Kidney (tissue), 14 donors: ENCODE measurements around the gene ZNF511. TPM values are rescaled to one million over a fixed set of nuclear protein-coding genes. Genes with fewer than 3 reads are reported as not detected.

Experiments
- DNase-seq, 5 donors: peaks; one replicate each; pipeline ENCODE4 v3.0.0-alpha.2; 2013 to 2020
- FAIRE-seq: peaks from 2 replicates; lab custom pipeline; 2012; peaks lifted over from hg19 to GRCh38; lab: Jason Lieb, UNC
- H3K27ac ChIP-seq, 2 donors: one replicate each; pipeline ENCODE4 v1.7.0; 2013; ENCODE audit warnings: low read depth in 2 of 2, low read length in 2 of 2, inconsistent platforms in 1 of 2
- H3K27me3 ChIP-seq: one replicate; pipeline ENCODE4 v1.7.1; 2013; ENCODE audit warnings: low read length, inconsistent platforms; ENCODE audit not compliant: control insufficient read depth, insufficient read depth
- H3K36me3 ChIP-seq, 3 donors: one replicate each; pipeline versions ENCODE4 v1.7.0 to v1.7.1; 2013; ENCODE audit warnings: low read length in 3 of 3, control low read depth in 1 of 3, inconsistent platforms in 1 of 3; ENCODE audit not compliant: insufficient read depth in 3 of 3, control insufficient read depth in 2 of 3
- H3K4me1 ChIP-seq, 3 donors: one replicate each; pipeline versions ENCODE4 v1.7.0 to v1.7.1; 2013; ENCODE audit warnings: low read length in 3 of 3, inconsistent platforms in 1 of 3, low read depth in 1 of 3; ENCODE audit not compliant: control insufficient read depth in 2 of 3, insufficient read depth in 2 of 3
- H3K4me3 ChIP-seq, 3 donors: one replicate each; pipeline versions ENCODE4 v1.7.0 to v1.8.1; 2013; ENCODE audit warnings: low read length in 3 of 3, control low read depth in 1 of 3, inconsistent platforms in 1 of 3
- H3K9ac ChIP-seq, 3 donors: one replicate each; pipeline versions ENCODE4 v1.7.0 to v1.7.1; 2013; ENCODE audit warnings: low read length in 3 of 3, control low read depth in 1 of 3, inconsistent platforms in 1 of 3
- H3K9me3 ChIP-seq, 3 donors: one replicate each; pipeline versions ENCODE4 v1.7.0 to v1.7.1; 2013; ENCODE audit warnings: low read length in 3 of 3, control low read depth in 1 of 3, inconsistent platforms in 1 of 3; ENCODE audit not compliant: control insufficient read depth in 2 of 3, insufficient read depth in 1 of 3
- intact Hi-C: fragments of 100-400 bp; cut with DNase I; formaldehyde crosslinking; loops from one replicate; pipeline ENCODE4 v1.11.1; 2022
- polyA plus RNA-seq: library from polyadenylated mRNA; stranded (reverse); fragments of 350-450 nt; fragmentation: Illumina TruSeq; extraction: RNeasy Lipid Tissue Mini Kit (QIAGEN cat#74804); gene quantifications from one replicate; pipeline ENCODE4 v1.2.3, GENCODE V29; 2014; ENCODE audit warnings: low read depth, low replicate concordance; ENCODE audit not compliant: insufficient read depth
- total RNA-seq: library from RNA; stranded (reverse); fragmentation: NEBNext Ultra II Directional; extraction: Animal tissue kit (Norgen Biotek cat#: 25700); gene quantifications from one replicate; pipeline ENCODE4 v1.2.1, GENCODE V29; 2021
- TF ChIP-seq, protein P1 (sequence below): IDR thresholded peaks from 3 replicates; pipeline ENCODE4 v1.5.1; 2012; ENCODE audit warnings: mild to moderate bottlenecking, moderate library complexity, borderline replicate concordance; ENCODE audit not compliant: insufficient read depth; ENCODE audit errors: extremely low read depth
- donor health status: control.
- donor health status: control.
- donor health status: control.
- donor health status: control.
- donor health status: control.
- donor health status: DM: yes; HTN: yes; CAD: no.
- donor health status: Normal renal cell carcinoma (clear cell type).

ZNF511 gene
- total and polyA plus RNA-seq, 2 donors from 2014 or later: 35.6 to 50.7 TPM

DNA sequence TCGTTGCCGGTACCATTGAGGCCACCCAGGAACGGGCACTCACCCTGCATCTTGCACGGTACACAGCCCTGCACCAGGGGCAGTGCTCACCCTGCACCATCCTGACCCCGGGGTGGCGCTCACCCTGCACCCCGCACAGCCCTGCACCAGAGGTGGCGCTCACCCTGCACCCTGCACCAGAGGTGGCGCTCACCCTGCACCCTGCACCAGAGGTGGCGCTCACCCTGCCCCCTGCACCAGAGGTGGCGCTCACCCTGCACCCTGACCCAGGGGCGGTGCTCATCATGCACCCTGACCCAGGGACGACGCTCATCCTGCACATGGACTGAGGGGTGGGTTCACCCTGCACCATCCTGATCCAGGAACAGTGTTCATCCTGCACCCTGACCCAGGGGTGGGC is 6.5 kb upstream of the ZNF511 start:
- H3K4me1 ChIP-seq: peaks cover 0 to 13% (median 9%) of the 10 kb centered on the region in 3 donors
- DNase-seq (peak in 1 of 5 donors; percentile 66), FAIRE-seq (no peak)
- peaks cover 0 to 45% (median 32%) of the 10 kb centered on the region in 3 donors for H3K36me3 ChIP-seq
- H3K4me3 ChIP-seq: no peak overlapping the region
- intact Hi-C loops: no loop called here
- no peak overlapping the region for H3K9ac ChIP-seq
- H3K9me3 ChIP-seq: no peaks in the 10 kb centered on the region
- no peak overlapping the region for H3K27ac ChIP-seq
- H3K27me3 ChIP-seq: no peaks in the 10 kb centered on the region
- TF ChIP-seq, protein P1, sequence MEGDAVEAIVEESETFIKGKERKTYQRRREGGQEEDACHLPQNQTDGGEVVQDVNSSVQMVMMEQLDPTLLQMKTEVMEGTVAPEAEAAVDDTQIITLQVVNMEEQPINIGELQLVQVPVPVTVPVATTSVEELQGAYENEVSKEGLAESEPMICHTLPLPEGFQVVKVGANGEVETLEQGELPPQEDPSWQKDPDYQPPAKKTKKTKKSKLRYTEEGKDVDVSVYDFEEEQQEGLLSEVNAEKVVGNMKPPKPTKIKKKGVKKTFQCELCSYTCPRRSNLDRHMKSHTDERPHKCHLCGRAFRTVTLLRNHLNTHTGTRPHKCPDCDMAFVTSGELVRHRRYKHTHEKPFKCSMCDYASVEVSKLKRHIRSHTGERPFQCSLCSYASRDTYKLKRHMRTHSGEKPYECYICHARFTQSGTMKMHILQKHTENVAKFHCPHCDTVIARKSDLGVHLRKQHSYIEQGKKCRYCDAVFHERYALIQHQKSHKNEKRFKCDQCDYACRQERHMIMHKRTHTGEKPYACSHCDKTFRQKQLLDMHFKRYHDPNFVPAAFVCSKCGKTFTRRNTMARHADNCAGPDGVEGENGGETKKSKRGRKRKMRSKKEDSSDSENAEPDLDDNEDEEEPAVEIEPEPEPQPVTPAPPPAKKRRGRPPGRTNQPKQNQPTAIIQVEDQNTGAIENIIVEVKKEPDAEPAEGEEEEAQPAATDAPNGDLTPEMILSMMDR: no peak

DNA sequence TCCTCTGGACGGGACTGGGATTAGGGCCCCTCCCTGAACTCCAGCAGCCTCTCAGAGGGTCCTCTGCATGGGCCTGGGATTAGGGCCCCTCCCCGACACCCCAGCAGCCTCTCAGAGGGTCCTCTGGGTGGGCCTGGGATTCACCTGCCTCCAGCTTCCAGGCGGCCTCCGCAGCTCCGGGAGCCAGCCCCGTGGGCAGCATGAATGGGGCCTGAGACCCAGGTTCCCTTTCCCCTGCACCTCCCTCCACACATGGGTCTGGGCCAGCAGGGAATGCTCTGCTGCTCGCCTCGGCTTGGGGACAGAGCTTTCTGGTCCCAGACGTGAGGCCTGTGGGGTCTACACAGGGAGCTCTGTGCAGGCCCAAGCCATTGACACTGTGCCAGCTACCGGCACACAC is 5.5 kb upstream of the ZNF511 start:
- Histone ChIP-seq H3K36me3 (peaks cover 0 to 35% (median 25%) of the 10 kb centered on the region in 3 donors), H3K9ac (no peak overlapping the region), H3K27me3 (no peaks in the 10 kb centered on the region), H3K27ac (no peak overlapping the region), H3K4me3 (no peak overlapping the region), H3K4me1 (peaks cover 3 to 21% (median 14%) of the 10 kb centered on the region in 3 donors), H3K9me3 (no peaks in the 10 kb centered on the region)
- FAIRE-seq (no peak), DNase-seq (peak in 1 of 5 donors; percentile 54)
- intact Hi-C loops: no loop called here
- TF ChIP-seq, protein P1: no peak

DNA sequence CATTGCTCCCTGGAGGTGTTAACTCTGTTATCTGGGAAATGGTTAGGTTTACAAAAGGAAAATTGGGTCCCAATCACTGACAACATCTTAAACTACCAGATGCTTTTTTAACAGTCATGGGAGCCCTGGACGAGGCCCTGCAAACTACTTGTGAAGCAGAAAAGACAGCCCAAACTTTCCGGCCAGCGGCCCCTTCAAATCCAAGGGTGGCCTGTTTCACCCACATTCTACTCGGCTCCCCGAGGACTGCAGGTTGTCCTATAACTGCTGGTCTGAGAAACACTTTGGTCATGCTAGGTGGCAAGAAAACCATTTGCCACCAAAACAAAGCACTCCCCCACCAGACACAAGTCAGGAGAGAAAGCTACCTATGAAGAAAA is 2.6 kb upstream of the ZNF511 start:
- H3K36me3 ChIP-seq: peaks cover 0 to 15% (median 5%) of the 10 kb centered on the region in 3 donors
- H3K9me3 ChIP-seq: no peaks in the 10 kb centered on the region
- peaks cover 3 to 27% (median 14%) of the 10 kb centered on the region in 3 donors for H3K4me1 ChIP-seq
- H3K27ac ChIP-seq: peak overlapping the region; percentile 36 to 47
- TF ChIP-seq, protein P1: no peak
- FAIRE-seq (no peak), DNase-seq (peak in 1 of 5 donors; percentile 45)
- intact Hi-C loops: no loop called here
- peak overlapping the region in 1 of 3 donors; percentile 22 for H3K4me3 ChIP-seq
- no peaks in the 10 kb centered on the region for H3K27me3 ChIP-seq
- peak overlapping the region in 1 of 3 donors; percentile 15 for H3K9ac ChIP-seq
